GM19438 (cell line): Measurements from ENCODE around the gene PIGBOS1.

Experiments used
- ATAC-seq: cut with Tn5 transposase; IDR thresholded peaks from one replicate; pipeline ENCODE4 v1.9.1; 2021; ENCODE audit warnings: low read depth; ENCODE audit not compliant: unreplicated experiment

PIGBOS1 gene

GRCh38 chr15:55268176-55268695 is 50.7 kb downstream of the PIGBOS1 start:
- no peak for ATAC-seq

- peak; percentile 85 for ATAC-seq
Observed at GRCh38 chr15:55267401-55268175, 51.3 kb downstream of the PIGBOS1 start.
